K562 (cell line): Measurements from ENCODE around the gene P2RX3. TPM values are rescaled to one million over a fixed set of nuclear protein-coding genes. Genes with fewer than 3 reads are reported as not detected.

Source experiments
- ATAC-seq: fragments of 200-7000 bp; cut with Tn5 transposase; 3 replicates; pipeline ENCODE4 v1.9.1; 2020; ENCODE audit warnings: moderate library complexity
- BruUV-seq: library from RNA; stranded (reverse); fragments of 400-500 nt; replicated peaks from 2 replicates; lab custom pipeline; 2021; lab: Mats Ljungman, UMichigan
- CTCF ChIA-PET: fragments of 300-600 bp; formaldehyde crosslinking; extraction: SDS; loops from one replicate; lab custom pipeline; 2021; ENCODE audit warnings: low intra/inter-chr PET ratio; lab: Yijun Ruan, JAX
- POLR2A ChIA-PET: fragments of 300-600, 350-650 bp; sonication (Branson Sonifier 250); formaldehyde crosslinking; extraction: SDS; loops from one replicate; lab custom pipeline; 2021; ENCODE audit warnings: antibody characterized with exemption, inconsistent platforms; lab: Yijun Ruan, JAX
- DNase-seq, 4 experiments: peaks; one replicate each; pipeline versions ENCODE4 v3.0.0 to v3.0.0-alpha.2; 2011 to 2018; ENCODE audit warnings: low spot score in 3 of 4, mixed read lengths in 3 of 4; ENCODE audit errors: extremely low read depth in 1 of 4
- FAIRE-seq: peaks from 2 replicates; lab custom pipeline; 2011; peaks lifted over from hg19 to GRCh38; lab: Jason Lieb, UNC
- H2AFZ ChIP-seq: 2 replicates; pipeline ENCODE4 v1.6.0; 2011; ENCODE audit warnings: low read depth, low read length, control low read depth, inconsistent platforms
- H3K27ac ChIP-seq: fragments of 200-600 bp; 3 replicates; pipeline ENCODE4 v1.8.0; 2011; ENCODE audit warnings: low read depth, mild to moderate bottlenecking, control low read depth, inconsistent platforms, low read length, moderate library complexity, mixed read lengths; ENCODE audit errors: extremely low read depth
- H3K27me3 ChIP-seq, 2 experiments: fragments of 300-600 bp in 1 of 2; 2 replicates in 1 of 2; 3 replicates in 1 of 2; pipeline versions ENCODE4 v1.6.0 to v1.8.0; 2011; ENCODE audit warnings: inconsistent platforms in 2 of 2, low read length in 2 of 2, mild to moderate bottlenecking in 1 of 2, mixed read lengths in 1 of 2, moderate library complexity in 1 of 2; ENCODE audit not compliant: control insufficient read depth in 2 of 2, insufficient read depth in 2 of 2
- H3K36me3 ChIP-seq: fragments of 300-600 bp; 3 replicates; pipeline ENCODE4 v1.8.0; 2011; ENCODE audit warnings: mild to moderate bottlenecking, low read length, inconsistent platforms; ENCODE audit not compliant: control insufficient read depth, insufficient read depth
- H3K4me1 ChIP-seq, 2 experiments: fragments of 200-600 bp in 1 of 2; replicated peaks in 1 of 2; 2 replicates in 1 of 2; 3 replicates in 1 of 2; pipeline versions ENCODE4 v1.5.1 to v1.8.0; 2011; ENCODE audit warnings: inconsistent platforms in 2 of 2, low read length in 2 of 2, mild to moderate bottlenecking in 1 of 2, mixed read lengths in 1 of 2, moderate library complexity in 1 of 2; ENCODE audit not compliant: control insufficient read depth in 2 of 2, insufficient read depth in 2 of 2
- H3K4me2 ChIP-seq: 2 replicates; pipeline ENCODE4 v1.6.1; 2011; ENCODE audit warnings: low read length, control low read depth, inconsistent platforms, mixed read lengths; ENCODE audit not compliant: insufficient read depth
- H3K4me3 ChIP-seq: fragments of 200-600 bp; sonication (generic), shearing (Covaris generic); 2 replicates; pipeline ENCODE4 v1.5.1; 2016; ENCODE audit warnings: control low read depth, inconsistent platforms
- H3K79me2 ChIP-seq: fragments of 200-600 bp; 3 replicates; pipeline ENCODE4 v1.8.0; 2011; ENCODE audit warnings: low read length, inconsistent platforms; ENCODE audit not compliant: control insufficient read depth, insufficient read depth
- H3K9ac ChIP-seq, 2 experiments: 2 replicates each; pipeline versions ENCODE4 v1.6.0 to v1.6.1; 2011; ENCODE audit warnings: low read depth in 2 of 2, low read length in 2 of 2, control low read depth in 1 of 2, inconsistent platforms in 1 of 2, mild to moderate bottlenecking in 1 of 2, mixed read lengths in 1 of 2; ENCODE audit not compliant: insufficient read depth in 1 of 2
- H3K9me1 ChIP-seq: one replicate; pipeline ENCODE4 v1.6.0; 2011; ENCODE audit warnings: inconsistent platforms, mild to moderate bottlenecking, low read length, moderate library complexity; ENCODE audit not compliant: control insufficient read depth, insufficient read depth
- H3K9me3 ChIP-seq: replicated peaks from 2 replicates; pipeline ENCODE4 v1.5.1; 2011; ENCODE audit warnings: low read depth, low read length, inconsistent platforms; ENCODE audit not compliant: control insufficient read depth, insufficient read depth
- H4K20me1 ChIP-seq: replicated peaks from 2 replicates; pipeline ENCODE4 v1.6.1; 2011; ENCODE audit warnings: low read length, inconsistent platforms, mixed read lengths; ENCODE audit not compliant: control insufficient read depth, insufficient read depth
- AFF1 ChIP-seq, 2 experiments: fragments of 450-650 bp; IDR thresholded peaks; 2 replicates each; pipeline ENCODE4 v1.6.1; 2018; ENCODE audit warnings: mild to moderate bottlenecking in 2 of 2, low read depth in 1 of 2; ENCODE audit not compliant: partially characterized antibody in 2 of 2
- CEBPZ ChIP-seq: fragments of 150-350 bp; IDR thresholded peaks from 2 replicates; pipeline ENCODE4 v1.6.1; 2014; ENCODE audit warnings: low read depth, mild to moderate bottlenecking, low read length, borderline replicate concordance
- CHD2 ChIP-seq: IDR thresholded peaks from 2 replicates; pipeline ENCODE4 v1.6.1; 2011; ENCODE audit warnings: low read depth, low read length
- DEAF1 ChIP-seq: fragments of 450-650 bp; formaldehyde crosslinking; IDR thresholded peaks from 2 replicates; pipeline ENCODE4 v1.4.0; 2020; ENCODE audit warnings: mild to moderate bottlenecking, moderate library complexity
- DNMT1 ChIP-seq: fragments of 450-650 bp; IDR thresholded peaks from 2 replicates; pipeline ENCODE4 v1.6.1; 2016; ENCODE audit warnings: antibody characterized with exemption, mild to moderate bottlenecking
- FOXJ2 ChIP-seq: fragments of 200-800 bp; sonication (Bioruptor generic); IDR thresholded peaks from 2 replicates; pipeline ENCODE4 v1.6.1; 2016; ENCODE audit warnings: missing genetic modification characterization, missing compliant biosample characterization
- NONO ChIP-seq, 2 experiments: fragments of 200-400 bp in 1 of 2; fragments of 450-650 bp in 1 of 2; formaldehyde crosslinking in 1 of 2; IDR thresholded peaks; 2 replicates each; pipeline ENCODE4 v1.6.1; 2017; ENCODE audit warnings: low read depth in 2 of 2, mild to moderate bottlenecking in 2 of 2, moderate library complexity in 2 of 2, low read length in 1 of 2
- POU5F1 ChIP-seq: fragments of 150-350 bp; IDR thresholded peaks from 2 replicates; pipeline ENCODE4 v1.6.1; 2014; ENCODE audit warnings: borderline replicate concordance, low read length, low read depth, mild to moderate bottlenecking; ENCODE audit not compliant: partially characterized antibody
- SMARCE1 ChIP-seq: fragments of 450-650 bp; IDR thresholded peaks from 2 replicates; pipeline ENCODE4 v1.7.1; 2016; ENCODE audit warnings: mild to moderate bottlenecking
- TFAM ChIP-seq: fragments of 250-450 bp; sonication (Bioruptor Pico); conservative IDR thresholded peaks from 2 replicates; pipeline ENCODE4 v1.5.0; 2021; ENCODE audit warnings: mild to moderate bottlenecking, moderate library complexity
- ZBTB8A ChIP-seq: fragments of 450-650 bp; IDR thresholded peaks from 2 replicates; pipeline ENCODE4 v1.6.1; 2018; ENCODE audit warnings: mild to moderate bottlenecking, moderate library complexity; ENCODE audit not compliant: partially characterized antibody
- WGBS: fragments of 100-300 bp; shearing (Covaris generic); methylation state at CpG from one replicate; pipeline ENCODE4 v1.1.6; 2016; ENCODE audit warnings: low coverage, mixed read lengths; ENCODE audit not compliant: insufficient coverage; ENCODE audit errors: missing lambda C conversion rate; 5-methylcytosine and 5-hydroxymethylcytosine counted together
- in situ Hi-C: fragments of 300-500 bp; cut with MboI; formaldehyde crosslinking; loops from 4 replicates; pipeline ENCODE4 v1.15.0; 2018; ENCODE audit warnings: inconsistent platforms, mixed read lengths
- intact Hi-C: fragments of 100-400 bp; cut with micrococcal nuclease; formaldehyde crosslinking; loops from 2 replicates; pipeline ENCODE4 v1.14.2; 2022
- polyA plus RNA-seq, 8 experiments: library from polyadenylated mRNA; depleted of rRNA in 4 of 8; stranded (reverse) in 5 of 8; unstranded in 3 of 8; fragments of >200 nt; fragmentation: Nextera tagmentation in 2 of 8; fragmentation: Illumina TruSeq in 1 of 8; extraction: Ambion mirVana in 2 of 8; extraction: Trizol in 1 of 8; gene quantifications; 2 replicates each; pipeline versions ENCODE4 v1.2.1 to v1.2.3, GENCODE V29; 2011 to 2014; ENCODE audit warnings: inconsistent platforms in 1 of 8, missing spikeins in 1 of 8
- total RNA-seq, 7 experiments: library from RNA; depleted of rRNA in 6 of 7; stranded (reverse); fragments of >200 nt in 6 of 7; fragmentation: Illumina TruSeq in 2 of 7; extraction: Trizol in 2 of 7; gene quantifications; 2 replicates each; pipeline versions ENCODE4 v1.2.1 to v1.2.3, GENCODE V29; 2011 to 2021; ENCODE audit warnings: low replicate concordance in 1 of 7

Gene P2RX3
- total and polyA plus RNA-seq, 9 of the 15 experiments (the other 6 are each of a cell fraction or from before 2014, with no cell fraction given), result not detected

- H3K4me1 ChIP-seq, result peaks cover 19 to 32% of the 10 kb centered on the region in 2 experiments; a peak in 4 of 5 replicates
- CTCF ChIA-PET, result no interaction called here
- peak; percentile 64 for ATAC-seq
- DNase-seq, result peak; percentile 65 to 80 (median 70)
- BruUV-seq, result no TSS peak
- no peak overlapping the region for H3K4me3 ChIP-seq
- no peak overlapping the region for H3K9ac ChIP-seq
- intact Hi-C loops, result loop anchor here (2.0 kb wide), 2 partner anchors 22 to 44 kb away; no protein-coding TSS in a partner anchor
- FAIRE-seq, result peak; percentile 82
- no peaks in the 10 kb centered on the region for H4K20me1 ChIP-seq
- POLR2A ChIA-PET, result interaction anchor here (1.0 to 2.8 kb wide), 5 partner anchors 9 to 32 kb away, joined by 3 to 18 read pairs (median 5); no protein-coding TSS in a partner anchor
- H3K27ac ChIP-seq, result peak overlapping the region; percentile 27; the same call in 1 of the 3 replicates
- in situ Hi-C loops, result no loop called here
- H3K79me2 ChIP-seq, result no peaks in the 10 kb centered on the region
- peaks cover 22% of the 10 kb centered on the region for H3K36me3 ChIP-seq
- H3K27me3 ChIP-seq, result no peaks in the 10 kb centered on the region; a peak in 1 of 5 replicates
- no peaks in the 10 kb centered on the region for H3K9me1 ChIP-seq
- H2AFZ ChIP-seq, result no peak overlapping the region
- 13% methylated on average over 6 of the region's 6 CpGs for WGBS
- peak overlapping the region; percentile 26; the same call in 1 of the 2 replicates for H3K4me2 ChIP-seq
- no peaks in the 10 kb centered on the region for H3K9me3 ChIP-seq
- TF ChIP-seq CHD2 (no peak), NONO (IDR thresholded peaks at IDR 0.05; ENCODE audit: low read depth in 2 of 2, low read length in 1 of 2) (no peak), DEAF1 (peak; percentile 9; the same call in 1 of the 2 replicates), TFAM (CRISPR knock-in tag) (no peak), DNMT1 (no peak), CEBPZ (no peak), FOXJ2 (tag) (no peak), SMARCE1 (peak; percentile 90), ZBTB8A (no peak), AFF1 (IDR thresholded peaks at IDR 0.05; ENCODE audit: low read depth in 1 of 2, partially characterized antibody in 2 of 2) (no peak), POU5F1 (no peak)
These were observed 64.2 kb downstream of the P2RX3 start for GRCh38 chr11:57402188-57403002.
